Rectal smooth muscle tissue (tissue), 1 donor: ENCODE results near the gene ZSCAN22.

ENCODE experiments used
- H3K27ac ChIP-seq: one replicate; pipeline ENCODE4 v1.7.0; 2013; ENCODE audit warnings: low read depth, low read length, inconsistent platforms
- H3K27me3 ChIP-seq: one replicate; pipeline ENCODE4 v1.7.0; 2013; ENCODE audit warnings: low read length; ENCODE audit not compliant: control insufficient read depth, insufficient read depth
- H3K36me3 ChIP-seq: one replicate; pipeline ENCODE4 v1.7.0; 2013; ENCODE audit warnings: low read length; ENCODE audit not compliant: control insufficient read depth, insufficient read depth
- H3K4me1 ChIP-seq: one replicate; pipeline ENCODE4 v1.7.0; 2013; ENCODE audit warnings: low read length; ENCODE audit not compliant: control insufficient read depth, insufficient read depth
- H3K4me3 ChIP-seq: one replicate; pipeline ENCODE4 v1.7.0; 2013; ENCODE audit warnings: low read length
- H3K9ac ChIP-seq: one replicate; pipeline ENCODE4 v1.7.0; 2013; ENCODE audit warnings: low read length

Gene ZSCAN22

GRCh38 chr19:58326914-58327726 lies at the start of gene ZSCAN22:
Gene ZSCAN22 (plus strand): TSS chr19:58326994. CDS start chr19:58334803, 7,809 bp downstream.
- H3K36me3 ChIP-seq, result no peaks in the 10 kb centered on the region
- peaks cover 4% of the 10 kb centered on the region for H3K4me1 ChIP-seq
- no peaks in the 10 kb centered on the region for H3K27me3 ChIP-seq
- H3K27ac ChIP-seq, result peak within 1 kb of the TSS; percentile 95
- peak within 1 kb of the TSS; percentile 63 for H3K9ac ChIP-seq
- peak within 1 kb of the TSS; percentile 94 for H3K4me3 ChIP-seq

DNA sequence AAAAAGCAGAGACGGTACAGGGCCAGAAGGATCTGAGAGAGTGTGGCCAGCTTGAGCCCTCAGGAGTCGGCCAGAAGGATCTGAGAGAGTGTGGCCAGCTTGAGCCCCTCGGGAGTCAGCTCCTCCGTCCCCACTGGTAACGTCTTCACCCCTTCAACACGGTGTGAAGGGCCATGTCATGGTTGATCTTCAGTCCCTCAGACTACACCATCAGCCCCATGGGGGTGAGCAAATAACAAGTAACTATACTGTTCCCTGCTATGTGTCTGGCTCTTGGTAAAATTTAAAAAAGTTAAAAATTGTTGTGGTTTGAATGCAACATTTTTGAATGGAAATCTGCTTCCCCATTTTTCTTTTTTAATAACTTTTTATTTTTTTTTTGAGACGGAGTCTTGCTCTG lies 49.6 kb upstream of the ZSCAN22 start:
- Histone ChIP-seq H3K9ac (no peak overlapping the region), H3K27me3 (no peaks in the 10 kb centered on the region), H3K4me1 (peaks cover 3% of the 10 kb centered on the region), H3K4me3 (no peak overlapping the region), H3K27ac (no peak overlapping the region), H3K36me3 (peaks cover 4% of the 10 kb centered on the region)

DNA sequence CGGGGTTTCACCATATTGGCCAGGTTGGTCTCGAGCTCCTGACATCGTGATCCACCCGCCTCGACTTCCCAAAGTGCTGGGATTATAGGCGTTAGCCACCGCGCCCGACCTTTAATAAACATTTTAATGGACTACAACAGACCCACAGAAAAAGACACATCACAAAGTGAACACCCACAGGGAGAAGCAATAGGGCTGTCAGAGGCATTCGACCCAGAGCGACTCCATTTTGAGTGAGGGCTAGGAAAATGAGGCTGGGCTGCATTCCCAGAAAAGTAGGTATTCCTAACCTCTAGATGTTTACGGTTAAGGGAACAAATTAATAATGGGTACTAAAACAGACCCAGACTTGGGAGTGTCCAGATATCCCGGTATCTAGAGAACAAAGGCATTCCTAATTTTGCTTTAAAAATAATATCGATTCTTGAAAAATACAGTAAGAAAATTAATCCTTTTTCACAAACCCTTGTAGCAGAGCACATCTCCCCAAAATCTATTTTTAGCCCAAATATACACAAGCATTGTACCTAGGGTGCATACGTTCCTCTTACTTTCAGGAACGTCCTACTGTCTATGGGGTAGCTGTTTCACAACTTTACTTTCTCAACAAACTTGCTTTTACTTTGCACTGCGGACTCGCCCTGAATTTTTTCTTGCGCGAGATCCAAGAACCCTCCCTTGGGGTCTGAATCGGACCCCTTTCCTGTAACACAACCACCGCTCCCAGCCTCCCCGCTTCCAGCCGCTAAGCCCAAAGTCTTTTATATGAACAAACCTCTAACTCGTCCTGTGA lies 48.9 kb upstream of the ZSCAN22 start:
- Histone ChIP-seq H3K36me3 (peaks cover 4% of the 10 kb centered on the region), H3K4me3 (peak overlapping the region; percentile 84), H3K27ac (peak overlapping the region; percentile 88), H3K9ac (peak overlapping the region; percentile 60), H3K4me1 (peaks cover 3% of the 10 kb centered on the region), H3K27me3 (no peaks in the 10 kb centered on the region)

GRCh38 chr19:58278541-58279041 lies 48.2 kb upstream of the ZSCAN22 start, which contains the start of gene ZNF8:
Gene ZNF8 (plus strand): TSS chr19:58278955. CDS start chr19:58279082, 127 bp downstream.
- Histone ChIP-seq H3K4me1 (peaks cover 3% of the 10 kb centered on the region), H3K36me3 (peaks cover 4% of the 10 kb centered on the region), H3K27me3 (no peaks in the 10 kb centered on the region), H3K27ac (peak within 1 kb of the TSS; percentile 88), H3K4me3 (peak within 1 kb of the TSS; percentile 84), H3K9ac (peak within 1 kb of the TSS; percentile 66)

GRCh38 chr19:58279042-58279924 lies 47.5 kb upstream of the ZSCAN22 start:
- peak overlapping the region; percentile 88 for H3K27ac ChIP-seq
- peaks cover 4% of the 10 kb centered on the region for H3K36me3 ChIP-seq
- peak overlapping the region; percentile 66 for H3K9ac ChIP-seq
- H3K27me3 ChIP-seq, result no peaks in the 10 kb centered on the region
- peaks cover 3% of the 10 kb centered on the region for H3K4me1 ChIP-seq
- peak overlapping the region; percentile 84 for H3K4me3 ChIP-seq

DNA sequence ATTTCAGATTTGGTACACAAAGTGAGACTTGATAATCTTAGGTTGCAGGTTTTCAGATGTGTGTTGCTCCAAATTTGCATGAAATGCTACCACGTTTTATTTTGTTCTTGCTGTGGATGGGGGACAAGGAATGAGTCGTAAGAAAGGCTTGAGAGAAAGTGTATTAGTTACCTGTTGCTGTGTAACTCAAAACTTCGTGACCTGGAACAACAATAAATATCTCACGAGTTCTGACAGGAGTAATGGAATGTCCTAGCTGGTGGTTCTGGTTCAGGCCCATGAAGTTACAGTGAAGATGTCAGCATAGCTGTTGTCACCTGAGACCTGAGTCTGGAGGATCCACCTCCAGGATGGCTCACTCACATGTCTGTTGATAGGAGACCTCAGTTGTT lies 46.9 kb upstream of the ZSCAN22 start:
- peaks cover 4% of the 10 kb centered on the region for H3K36me3 ChIP-seq
- H3K27me3 ChIP-seq, result no peaks in the 10 kb centered on the region
- no peak overlapping the region for H3K27ac ChIP-seq
- peaks cover 3% of the 10 kb centered on the region for H3K4me1 ChIP-seq
- H3K9ac ChIP-seq, result no peak overlapping the region
- peak overlapping the region; percentile 84 for H3K4me3 ChIP-seq

DNA sequence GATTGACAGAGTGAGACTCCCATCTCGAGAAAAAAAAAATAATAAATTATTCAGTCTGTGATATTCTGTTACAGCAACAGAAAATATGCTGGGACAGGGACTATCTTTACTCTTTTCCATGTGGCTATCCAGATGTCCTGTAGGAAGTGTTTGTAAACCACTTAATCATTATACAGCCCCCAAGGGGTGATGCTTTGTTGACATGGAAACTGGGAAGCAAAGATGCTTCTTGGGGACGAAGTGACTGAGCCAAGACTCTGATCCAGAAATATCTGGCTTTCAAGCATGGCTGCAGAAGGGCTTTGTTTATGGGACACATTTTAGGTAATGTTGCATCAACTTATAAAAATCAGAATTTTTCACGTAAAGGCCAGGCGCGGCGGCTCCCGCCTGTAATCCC lies 42.6 kb upstream of the ZSCAN22 start:
- H3K9ac ChIP-seq, result no peak overlapping the region
- no peak overlapping the region for H3K27ac ChIP-seq
- no peak overlapping the region for H3K4me3 ChIP-seq
- H3K27me3 ChIP-seq, result no peaks in the 10 kb centered on the region
- peaks cover 26% of the 10 kb centered on the region for H3K36me3 ChIP-seq
- H3K4me1 ChIP-seq, result peaks cover 3% of the 10 kb centered on the region

DNA sequence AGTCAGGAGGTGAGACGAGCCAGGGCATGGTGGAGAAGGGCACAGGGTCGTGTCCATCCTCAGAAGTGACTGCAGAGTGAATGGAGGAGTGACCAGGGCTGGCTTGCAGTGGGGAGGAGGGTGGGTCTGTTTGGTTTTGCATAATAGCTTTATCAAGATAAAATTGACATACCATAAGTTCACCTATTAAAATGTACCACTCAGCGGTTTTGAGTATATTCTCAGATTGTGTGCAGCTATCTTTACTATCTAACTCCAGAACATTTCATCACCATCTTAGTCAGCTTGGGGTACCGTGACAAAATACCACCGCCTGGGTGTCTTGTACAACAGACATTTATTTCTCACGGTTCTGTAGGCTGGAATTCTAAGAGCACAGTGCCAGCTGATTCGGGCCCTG lies 34.9 kb upstream of the ZSCAN22 start:
- Histone ChIP-seq H3K4me3 (no peak overlapping the region), H3K9ac (no peak overlapping the region), H3K4me1 (no peaks in the 10 kb centered on the region), H3K27me3 (no peaks in the 10 kb centered on the region), H3K27ac (no peak overlapping the region), H3K36me3 (peaks cover 48% of the 10 kb centered on the region)

DNA sequence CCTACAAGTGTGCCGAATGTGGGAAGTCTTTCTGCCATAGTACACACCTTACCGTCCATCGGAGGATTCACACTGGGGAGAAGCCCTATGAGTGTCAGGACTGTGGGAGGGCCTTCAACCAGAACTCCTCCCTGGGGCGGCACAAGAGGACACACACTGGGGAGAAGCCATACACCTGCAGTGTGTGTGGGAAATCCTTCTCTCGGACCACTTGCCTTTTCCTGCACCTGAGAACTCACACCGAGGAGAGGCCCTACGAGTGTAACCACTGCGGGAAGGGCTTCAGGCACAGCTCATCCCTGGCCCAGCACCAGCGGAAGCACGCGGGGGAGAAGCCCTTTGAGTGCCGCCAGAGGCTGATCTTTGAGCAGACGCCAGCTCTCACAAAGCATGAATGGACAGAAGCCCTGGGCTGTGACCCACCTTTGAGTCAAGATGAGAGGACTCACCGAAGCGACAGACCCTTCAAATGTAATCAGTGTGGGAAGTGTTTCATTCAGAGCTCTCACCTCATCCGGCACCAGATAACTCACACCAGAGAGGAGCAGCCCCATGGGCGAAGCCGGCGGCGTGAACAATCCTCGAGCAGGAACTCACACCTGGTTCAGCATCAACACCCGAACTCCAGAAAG lies 31.9 kb upstream of the ZSCAN22 start:
- H3K36me3 ChIP-seq, result peaks cover 39% of the 10 kb centered on the region
- H3K9ac ChIP-seq, result no peak overlapping the region
- no peaks in the 10 kb centered on the region for H3K4me1 ChIP-seq
- no peak overlapping the region for H3K4me3 ChIP-seq
- no peak overlapping the region for H3K27ac ChIP-seq
- no peaks in the 10 kb centered on the region for H3K27me3 ChIP-seq

GRCh38 chr19:58296104-58296503 lies 30.7 kb upstream of the ZSCAN22 start:
- Histone ChIP-seq H3K36me3 (peaks cover 44% of the 10 kb centered on the region), H3K4me3 (no peak overlapping the region), H3K27me3 (no peaks in the 10 kb centered on the region), H3K27ac (no peak overlapping the region), H3K9ac (no peak overlapping the region), H3K4me1 (no peaks in the 10 kb centered on the region)

DNA sequence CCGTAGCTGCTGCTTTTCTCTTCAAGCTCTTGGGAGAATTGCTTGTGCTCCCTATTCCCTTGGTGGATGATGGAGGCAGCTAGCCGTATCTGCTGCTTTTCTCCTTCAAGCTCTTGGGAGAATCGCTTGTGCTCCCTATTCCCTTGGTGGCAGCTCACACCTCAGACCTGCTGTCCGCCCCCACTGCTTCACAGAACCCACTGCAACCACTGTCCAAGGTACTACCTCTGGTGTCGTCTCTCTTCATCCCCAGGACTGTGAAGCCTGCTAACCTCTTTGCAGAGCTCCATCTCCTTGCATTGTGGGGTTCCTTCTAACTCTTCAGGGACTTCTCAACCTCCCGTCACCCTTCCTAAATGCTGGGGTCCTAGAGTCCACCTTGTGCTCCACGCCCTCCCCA lies 26.2 kb upstream of the ZSCAN22 start:
- H3K4me3 ChIP-seq, result no peak overlapping the region
- H3K36me3 ChIP-seq, result peaks cover 8% of the 10 kb centered on the region

More for the DNA sequence above, 26.2 kb upstream of the ZSCAN22 start:
- no peaks in the 10 kb centered on the region for H3K27me3 ChIP-seq
- H3K4me1 ChIP-seq, result peaks cover 3% of the 10 kb centered on the region
- no peak overlapping the region for H3K9ac ChIP-seq
- H3K27ac ChIP-seq, result no peak overlapping the region
